IMR-90 (cell line): ENCODE results near the gene CST9. TPM values are rescaled to one million over a fixed set of nuclear protein-coding genes. Genes with fewer than 3 reads are reported as not detected.

ENCODE experiments used
- ATAC-seq: fragments of 200-7000 bp; cut with Tn5 transposase; 2 replicates; pipeline ENCODE4 v1.9.1; 2020; ENCODE audit warnings: low read depth, mild to moderate bottlenecking, moderate library complexity
- BruUV-seq: library from RNA; stranded (reverse); fragments of 400-500 nt; replicated peaks from 2 replicates; lab custom pipeline; 2021; lab: Mats Ljungman, UMichigan
- CTCF ChIA-PET: fragments of 300-600 bp; formaldehyde crosslinking; extraction: SDS; loops from one replicate; lab custom pipeline; 2021; ENCODE audit warnings: antibody characterized with exemption; lab: Yijun Ruan, JAX
- POLR2A ChIA-PET: fragments of 300-600 bp; sonication (Branson Sonifier 250); formaldehyde crosslinking; loops from one replicate; lab custom pipeline; 2022; ENCODE audit warnings: antibody characterized with exemption; ENCODE audit not compliant: unreplicated experiment; lab: Charles Lee
- DNase-seq: peaks from one replicate; pipeline ENCODE4 v3.0.0; 2013
- H2AFZ ChIP-seq: replicated peaks from 2 replicates; pipeline ENCODE3; 2013; ENCODE audit warnings: low read length, mild to moderate bottlenecking; ENCODE audit not compliant: poor library complexity
- H2AK5ac ChIP-seq: 2 replicates; pipeline ENCODE4 v1.6.1; 2013; ENCODE audit warnings: low read depth, low read length, inconsistent platforms
- H2AK9ac ChIP-seq: replicated peaks from 2 replicates; pipeline ENCODE3; 2013; ENCODE audit warnings: mild to moderate bottlenecking, low read depth, low read length, moderate library complexity; ENCODE audit not compliant: poor library complexity
- H2BK120ac ChIP-seq: 2 replicates; pipeline ENCODE4 v1.6.1; 2013; ENCODE audit warnings: low read depth, low read length, inconsistent platforms
- H2BK15ac ChIP-seq: 3 replicates; pipeline ENCODE4 v1.6.1; 2013; ENCODE audit warnings: low read depth, low read length, inconsistent platforms
- H2BK20ac ChIP-seq: 2 replicates; pipeline ENCODE4 v1.6.1; 2013; ENCODE audit warnings: low read depth, mild to moderate bottlenecking, inconsistent platforms, low read length, moderate library complexity
- H2BK5ac ChIP-seq: 2 replicates; pipeline ENCODE4 v1.6.1; 2013; ENCODE audit warnings: mild to moderate bottlenecking, low read depth, low read length, inconsistent platforms; ENCODE audit not compliant: poor library complexity, severe bottlenecking
- H3K14ac ChIP-seq: replicated peaks from 2 replicates; pipeline ENCODE4 v1.6.1; 2013; ENCODE audit warnings: low read depth, low read length, inconsistent platforms
- H3K18ac ChIP-seq: 2 replicates; pipeline ENCODE4 v1.6.1; 2013; ENCODE audit warnings: low read depth, low read length, control low read depth
- H3K23ac ChIP-seq: 2 replicates; pipeline ENCODE4 v1.6.1; 2013; ENCODE audit warnings: low read depth, low read length, inconsistent platforms
- H3K27ac ChIP-seq: 2 replicates; pipeline ENCODE4 v1.5.1; 2013; ENCODE audit warnings: mild to moderate bottlenecking, control low read depth, low read length; ENCODE audit not compliant: insufficient read depth
- H3K27me3 ChIP-seq: 2 replicates; pipeline ENCODE4 v1.6.1; 2013; ENCODE audit warnings: low read length; ENCODE audit not compliant: control insufficient read depth, insufficient read depth
- H3K36me3 ChIP-seq: 2 replicates; pipeline ENCODE4 v1.6.1; 2013; ENCODE audit warnings: low read length, mixed read lengths; ENCODE audit not compliant: control insufficient read depth, insufficient read depth
- H3K4ac ChIP-seq: 2 replicates; pipeline ENCODE4 v1.6.1; 2013; ENCODE audit warnings: low read depth, low read length, inconsistent platforms
- H3K4me1 ChIP-seq: 2 replicates; pipeline ENCODE4 v1.6.1; 2013; ENCODE audit warnings: low read length, mixed read lengths; ENCODE audit not compliant: control insufficient read depth, insufficient read depth
- H3K4me2 ChIP-seq: 2 replicates; pipeline ENCODE4 v1.6.1; 2013; ENCODE audit warnings: low read depth, mild to moderate bottlenecking, control low read depth, low read length, moderate library complexity
- H3K4me3 ChIP-seq: 2 replicates; pipeline ENCODE4 v1.5.1; 2013; ENCODE audit warnings: low read depth, mild to moderate bottlenecking, control low read depth, low read length, moderate library complexity; ENCODE audit not compliant: insufficient read depth
- H3K56ac ChIP-seq: 2 replicates; pipeline ENCODE4 v1.6.1; 2013; ENCODE audit warnings: low read length, inconsistent platforms; ENCODE audit not compliant: insufficient read depth; ENCODE audit errors: extremely low read depth
- H3K79me1 ChIP-seq, 2 experiments: 2 replicates each; pipeline ENCODE4 v1.6.1; 2013; ENCODE audit warnings: low read length in 2 of 2, inconsistent platforms in 1 of 2, low read depth in 1 of 2
- H3K9ac ChIP-seq: 2 replicates; pipeline ENCODE4 v1.6.1; 2013; ENCODE audit warnings: low read depth, low read length, control low read depth
- H3K9me1 ChIP-seq: 2 replicates; pipeline ENCODE4 v1.6.1; 2013; ENCODE audit warnings: low read length, inconsistent platforms; ENCODE audit not compliant: insufficient read depth
- H3K9me3 ChIP-seq: 2 replicates; pipeline ENCODE4 v1.6.1; 2013; ENCODE audit warnings: low read length; ENCODE audit not compliant: control insufficient read depth, insufficient read depth
- H4K20me1 ChIP-seq: 2 replicates; pipeline ENCODE4 v1.6.1; 2013; ENCODE audit warnings: low read length, inconsistent platforms; ENCODE audit not compliant: insufficient read depth
- H4K5ac ChIP-seq: 2 replicates; pipeline ENCODE4 v1.6.1; 2013; ENCODE audit warnings: mild to moderate bottlenecking, low read depth, low read length, control low read depth
- H4K8ac ChIP-seq, 2 experiments: 2 replicates each; pipeline ENCODE4 v1.6.1; 2013; ENCODE audit warnings: low read depth in 2 of 2, low read length in 2 of 2, control low read depth in 1 of 2, inconsistent platforms in 1 of 2
- H4K91ac ChIP-seq: 2 replicates; pipeline ENCODE4 v1.6.1; 2013; ENCODE audit warnings: low read depth, low read length, inconsistent platforms; ENCODE audit not compliant: insufficient read depth
- BHLHE40 ChIP-seq: fragments of 150-350 bp; IDR thresholded peaks from 2 replicates; pipeline ENCODE4 v1.6.1; 2016; ENCODE audit warnings: mild to moderate bottlenecking, low read depth, low read length
- CEBPB ChIP-seq: IDR thresholded peaks from 2 replicates; pipeline ENCODE4 v1.6.1; 2012; ENCODE audit warnings: low read depth, low read length, improper control_type of control experiment
- CHD1 ChIP-seq: IDR thresholded peaks from 2 replicates; pipeline ENCODE4 v1.6.1; 2012; ENCODE audit warnings: low read depth, low read length, improper control_type of control experiment
- FOS ChIP-seq: fragments of 150-350 bp; IDR thresholded peaks from 2 replicates; pipeline ENCODE4 v1.6.1; 2016; ENCODE audit warnings: low read depth, low read length
- MXI1 ChIP-seq: IDR thresholded peaks from 2 replicates; pipeline ENCODE4 v1.6.1; 2012; ENCODE audit warnings: low read depth, mild to moderate bottlenecking, low read length, moderate library complexity, borderline replicate concordance
- RAD21 ChIP-seq: IDR thresholded peaks from 2 replicates; pipeline ENCODE4 v1.6.1; 2012; ENCODE audit warnings: low read length, improper control_type of control experiment
- RCOR1 ChIP-seq: IDR thresholded peaks from 2 replicates; pipeline ENCODE4 v1.6.1; 2012; ENCODE audit warnings: mild to moderate bottlenecking, low read length, improper control_type of control experiment; ENCODE audit not compliant: insufficient replicate concordance
- SMC3 ChIP-seq: fragments of 150-350 bp; IDR thresholded peaks from 2 replicates; pipeline ENCODE4 v1.6.1; 2016; ENCODE audit warnings: low read depth, mild to moderate bottlenecking, antibody characterized with exemption, low read length, moderate library complexity
- WGBS, 2 experiments: methylation state at CpG; one replicate each; pipeline versions ENCODE4 v1.1.5 to v1.1.7; 2013; ENCODE audit warnings: missing lambda C conversion rate in 2 of 2; ENCODE audit not compliant: insufficient read length in 1 of 2; ENCODE audit errors: extremely low coverage in 2 of 2; 5-methylcytosine and 5-hydroxymethylcytosine counted together
- dilution Hi-C: fragments of 300-500 bp; cut with HindIII; formaldehyde crosslinking; loops from one replicate; pipeline ENCODE4 v1.14.3; 2018; ENCODE audit warnings: low sequenced_read_pairs; ENCODE audit not compliant: unreplicated experiment
- in situ Hi-C: fragments of 300-500 bp; cut with MboI; formaldehyde crosslinking; loops from 3 replicates; pipeline ENCODE4 v1.14.3; 2019; ENCODE audit warnings: low sequenced_read_pairs, inconsistent platforms, mixed read lengths
- intact Hi-C: fragments of 100-400 bp; cut with micrococcal nuclease; formaldehyde crosslinking; loops from 2 replicates; pipeline ENCODE4 v1.10.0; 2022
- polyA plus RNA-seq, 3 experiments: library from polyadenylated mRNA; depleted of rRNA; stranded (reverse); fragments of >200 nt; gene quantifications; 2 replicates each; pipeline ENCODE4 v1.2.3, GENCODE V29; 2012; ENCODE audit warnings: low replicate concordance in 1 of 3
- total RNA-seq: library from RNA; depleted of rRNA; stranded (reverse); fragments of >200 nt; gene quantifications from 2 replicates; pipeline ENCODE4 v1.2.3, GENCODE V29; 2012
- TF ChIP-seq, protein P1 (sequence below): fragments of 150-350 bp; IDR thresholded peaks from 2 replicates; pipeline ENCODE4 v1.6.1; 2017; ENCODE audit warnings: mild to moderate bottlenecking, antibody characterized with exemption, low read length, low read depth
- TF ChIP-seq, protein P2 (sequence below): conservative IDR thresholded peaks from 2 replicates; pipeline ENCODE4 v1.5.1; 2012; ENCODE audit warnings: mild to moderate bottlenecking, low read depth, low read length, improper control_type of control experiment

The CST9 gene
- total and polyA plus RNA-seq, 2 of the 4 experiments (the other 2 are of a cell fraction), result not detected

DNA sequence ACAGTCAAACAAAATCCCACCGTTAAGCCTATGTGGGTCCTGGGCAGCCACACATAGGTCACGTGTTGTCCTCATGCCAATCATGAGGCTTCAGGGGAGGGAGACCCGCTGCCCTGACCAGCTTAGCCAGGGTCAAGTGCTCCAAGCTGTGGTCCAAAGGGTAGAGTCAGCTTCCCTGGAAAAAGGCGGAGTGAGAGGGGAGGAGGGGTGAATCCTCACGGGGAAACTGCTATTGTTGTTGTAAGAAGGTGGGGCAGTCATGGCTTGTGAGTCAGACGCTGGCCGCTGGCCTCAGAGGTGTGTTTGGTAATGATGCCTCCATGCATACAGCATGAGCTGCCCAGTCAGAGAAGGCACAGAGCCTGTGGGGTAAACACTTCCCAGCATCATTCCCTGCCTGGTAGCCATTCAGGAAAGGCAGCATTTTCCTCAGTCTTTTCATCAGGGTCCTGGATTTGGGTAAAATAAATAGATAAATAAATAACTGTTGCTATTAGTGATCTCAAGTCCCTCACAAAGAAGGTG, 23.4 kb upstream of the CST9 start (continued):
- TF ChIP-seq BHLHE40, result no peak
- no peak for TF ChIP-seq SMC3
- no peak for TF ChIP-seq MXI1
- TF ChIP-seq, protein P1, sequence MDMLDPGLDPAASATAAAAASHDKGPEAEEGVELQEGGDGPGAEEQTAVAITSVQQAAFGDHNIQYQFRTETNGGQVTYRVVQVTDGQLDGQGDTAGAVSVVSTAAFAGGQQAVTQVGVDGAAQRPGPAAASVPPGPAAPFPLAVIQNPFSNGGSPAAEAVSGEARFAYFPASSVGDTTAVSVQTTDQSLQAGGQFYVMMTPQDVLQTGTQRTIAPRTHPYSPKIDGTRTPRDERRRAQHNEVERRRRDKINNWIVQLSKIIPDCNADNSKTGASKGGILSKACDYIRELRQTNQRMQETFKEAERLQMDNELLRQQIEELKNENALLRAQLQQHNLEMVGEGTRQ, result no peak

DNA sequence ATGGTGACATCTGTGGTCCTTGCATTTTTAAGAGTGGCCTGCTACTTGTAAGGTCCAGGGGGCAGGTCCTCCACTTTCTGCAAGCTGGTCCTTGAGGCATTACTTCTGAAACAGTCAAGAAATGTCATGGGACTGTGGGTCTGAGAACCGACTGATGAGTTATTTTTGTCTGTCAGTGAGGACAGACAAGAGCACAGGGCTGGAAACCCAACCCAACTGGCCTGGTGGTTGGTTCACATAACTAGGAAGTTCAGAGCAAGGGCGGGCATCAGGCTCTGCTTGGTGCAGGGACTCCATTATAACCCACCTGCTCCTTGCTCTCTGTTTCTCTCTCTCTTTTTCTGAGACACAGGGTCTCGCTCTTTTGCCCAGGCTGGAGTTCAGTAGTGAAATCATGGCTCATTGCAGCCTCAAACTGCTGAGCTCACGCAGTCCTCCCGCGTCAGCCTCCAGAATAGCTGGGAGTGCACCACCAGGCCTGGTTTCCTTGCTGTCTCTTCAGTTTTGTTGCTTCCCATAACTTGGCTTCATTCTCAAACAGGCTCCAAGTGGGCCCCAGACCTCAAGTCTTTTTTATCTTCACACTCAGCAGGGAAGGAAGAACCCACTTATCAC, 22.8 kb upstream of the CST9 start:
- Histone ChIP-seq H3K9ac (no peak overlapping the region), H3K4me2 (no peak overlapping the region), H2AFZ (no peak overlapping the region), H2BK5ac (no peak overlapping the region), H2BK15ac (no peak overlapping the region), H2BK120ac (no peak overlapping the region), H3K9me3 (no peaks in the 10 kb centered on the region), H4K91ac (no peak overlapping the region), H3K9me1 (no peaks in the 10 kb centered on the region; the same call in 1 of the 2 replicates), H3K36me3 (peaks cover 5% of the 10 kb centered on the region; the same call in 1 of the 2 replicates), H3K14ac (no peak overlapping the region), H3K56ac (no peak overlapping the region), H4K20me1 (no peaks in the 10 kb centered on the region), H2AK5ac (no peak overlapping the region), H3K79me1 (no peaks in the 10 kb centered on the region), H4K5ac (no peak overlapping the region), H3K23ac (no peak overlapping the region), H3K18ac (no peak overlapping the region), H2BK20ac (no peak overlapping the region), H3K4me1 (peaks cover 1% of the 10 kb centered on the region; the same call in 1 of the 2 replicates), H3K27ac (no peak overlapping the region), H4K8ac (no peak overlapping the region), H2AK9ac (no peak overlapping the region), H3K4me3 (no peak overlapping the region), H3K27me3 (no peaks in the 10 kb centered on the region), H3K4ac (no peak overlapping the region)
- no peak for ATAC-seq
- no peak for DNase-seq
- dilution Hi-C loops (no loop called here), intact Hi-C loops (no loop called here), in situ Hi-C loops (loop anchor here (25.0 kb wide), 2 partner anchors 1634 to 1784 kb away; partner anchors contain the start of gene GINS1)
- ChIA-PET POLR2A (no interaction called here), CTCF (interaction anchor here (0.7 kb wide), 1 partner anchor 209 kb away, joined by 3 read pairs; no protein-coding TSS in a partner anchor)
- 95% methylated on average over 4 of the region's 6 CpGs; no CpG with 5 or more reads in 1 of the 2 experiments for WGBS, 2 experiments
- BruUV-seq, result no TSS peak
- TF ChIP-seq RCOR1 (no peak), RAD21 (no peak), SMC3 (no peak), BHLHE40 (no peak), CHD1 (no peak), CEBPB (no peak), FOS (no peak)
- TF ChIP-seq, protein P1, result no peak
- TF ChIP-seq, protein P2, sequence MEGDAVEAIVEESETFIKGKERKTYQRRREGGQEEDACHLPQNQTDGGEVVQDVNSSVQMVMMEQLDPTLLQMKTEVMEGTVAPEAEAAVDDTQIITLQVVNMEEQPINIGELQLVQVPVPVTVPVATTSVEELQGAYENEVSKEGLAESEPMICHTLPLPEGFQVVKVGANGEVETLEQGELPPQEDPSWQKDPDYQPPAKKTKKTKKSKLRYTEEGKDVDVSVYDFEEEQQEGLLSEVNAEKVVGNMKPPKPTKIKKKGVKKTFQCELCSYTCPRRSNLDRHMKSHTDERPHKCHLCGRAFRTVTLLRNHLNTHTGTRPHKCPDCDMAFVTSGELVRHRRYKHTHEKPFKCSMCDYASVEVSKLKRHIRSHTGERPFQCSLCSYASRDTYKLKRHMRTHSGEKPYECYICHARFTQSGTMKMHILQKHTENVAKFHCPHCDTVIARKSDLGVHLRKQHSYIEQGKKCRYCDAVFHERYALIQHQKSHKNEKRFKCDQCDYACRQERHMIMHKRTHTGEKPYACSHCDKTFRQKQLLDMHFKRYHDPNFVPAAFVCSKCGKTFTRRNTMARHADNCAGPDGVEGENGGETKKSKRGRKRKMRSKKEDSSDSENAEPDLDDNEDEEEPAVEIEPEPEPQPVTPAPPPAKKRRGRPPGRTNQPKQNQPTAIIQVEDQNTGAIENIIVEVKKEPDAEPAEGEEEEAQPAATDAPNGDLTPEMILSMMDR, result no peak
